ENCODE data around the gene CHD6. TPM values are rescaled to one million over a fixed set of nuclear protein-coding genes. Genes with fewer than 3 reads are reported as not detected.

Gene CHD6
- total and polyA plus RNA-seq, 2 donors: 11.8 to 45.7 TPM

- no peak for DNase-seq (ENCODE audit: low read depth in 6 of 9, low spot score in 9 of 9)
- 97% methylated on average over 5 of the region's 5 CpGs for WGBS
- peaks cover 1 to 10% of the 10 kb centered on the region in 2 donors for H3K9me3 ChIP-seq (ENCODE audit: control insufficient read depth in 2 of 2, insufficient read depth in 1 of 2, low read length in 1 of 2)
- no peak overlapping the region for H3K4me3 ChIP-seq (ENCODE audit: low read length in 2 of 2)
- H3K36me3 ChIP-seq (ENCODE audit: control insufficient read depth in 2 of 2, insufficient read depth in 2 of 2, low read length in 1 of 2): no peaks in the 10 kb centered on the region
- H3K27ac ChIP-seq (ENCODE audit: low read depth in 1 of 2, low read length in 1 of 2): no peak overlapping the region
- H3K27me3 ChIP-seq (ENCODE audit: control insufficient read depth in 2 of 2, insufficient read depth in 1 of 2, low read length in 1 of 2): peaks cover 0 to 32% of the 10 kb centered on the region in 2 donors
- no peaks in the 10 kb centered on the region for H3K4me1 ChIP-seq (ENCODE audit: control insufficient read depth in 2 of 2, insufficient read depth in 2 of 2, low read length in 2 of 2)
Observed at GRCh38 chr20:41376349-41376748, 241.8 kb downstream of the CHD6 start.

- H3K4me1 ChIP-seq (ENCODE audit: control insufficient read depth in 2 of 2, insufficient read depth in 2 of 2, low read length in 2 of 2): no peaks in the 10 kb centered on the region
- no peak for DNase-seq (ENCODE audit: low read depth in 6 of 9, low spot score in 9 of 9)
- WGBS: 85% methylated on average over 9 of the region's 9 CpGs
- no peaks in the 10 kb centered on the region for H3K36me3 ChIP-seq (ENCODE audit: control insufficient read depth in 2 of 2, insufficient read depth in 2 of 2, low read length in 1 of 2)
- no peak overlapping the region for H3K27ac ChIP-seq (ENCODE audit: low read depth in 1 of 2, low read length in 1 of 2)
- peaks cover 1 to 13% of the 10 kb centered on the region in 2 donors for H3K9me3 ChIP-seq (ENCODE audit: control insufficient read depth in 2 of 2, insufficient read depth in 1 of 2, low read length in 1 of 2)
- H3K4me3 ChIP-seq (ENCODE audit: low read length in 2 of 2): no peak overlapping the region
- peaks cover 0 to 31% of the 10 kb centered on the region in 2 donors for H3K27me3 ChIP-seq (ENCODE audit: control insufficient read depth in 2 of 2, insufficient read depth in 1 of 2, low read length in 1 of 2)
Observed at GRCh38 chr20:41375846-41376245, 242.3 kb downstream of the CHD6 start.

- H3K36me3 ChIP-seq (ENCODE audit: control insufficient read depth in 2 of 2, insufficient read depth in 2 of 2, low read length in 1 of 2): no peaks in the 10 kb centered on the region
- DNase-seq (ENCODE audit: low read depth in 6 of 9, low spot score in 9 of 9): no peak
- H3K9me3 ChIP-seq (ENCODE audit: control insufficient read depth in 2 of 2, insufficient read depth in 1 of 2, low read length in 1 of 2): peaks cover 1 to 13% of the 10 kb centered on the region in 2 donors
- no peak overlapping the region for H3K27ac ChIP-seq (ENCODE audit: low read depth in 1 of 2, low read length in 1 of 2)
- H3K4me3 ChIP-seq (ENCODE audit: low read length in 2 of 2): no peak overlapping the region
- H3K27me3 ChIP-seq (ENCODE audit: control insufficient read depth in 2 of 2, insufficient read depth in 1 of 2, low read length in 1 of 2): peaks cover 0 to 27% of the 10 kb centered on the region in 2 donors
- H3K4me1 ChIP-seq (ENCODE audit: control insufficient read depth in 2 of 2, insufficient read depth in 2 of 2, low read length in 2 of 2): no peaks in the 10 kb centered on the region
- WGBS: 91% methylated on average over 9 of the region's 9 CpGs
Observed at GRCh38 chr20:41373931-41374920, 244.0 kb downstream of the CHD6 start.

GRCh38 chr20:41373251-41373783, 244.9 kb downstream of the CHD6 start:
- Histone ChIP-seq H3K36me3 (ENCODE audit: control insufficient read depth in 2 of 2, insufficient read depth in 2 of 2, low read length in 1 of 2) (no peaks in the 10 kb centered on the region), H3K4me3 (ENCODE audit: low read length in 2 of 2) (no peak overlapping the region), H3K4me1 (ENCODE audit: control insufficient read depth in 2 of 2, insufficient read depth in 2 of 2, low read length in 2 of 2) (no peaks in the 10 kb centered on the region), H3K27me3 (ENCODE audit: control insufficient read depth in 2 of 2, insufficient read depth in 1 of 2, low read length in 1 of 2) (peaks cover 0 to 31% of the 10 kb centered on the region in 2 donors), H3K27ac (ENCODE audit: low read depth in 1 of 2, low read length in 1 of 2) (no peak overlapping the region), H3K9me3 (ENCODE audit: control insufficient read depth in 2 of 2, insufficient read depth in 1 of 2, low read length in 1 of 2) (peaks cover 1 to 13% of the 10 kb centered on the region in 2 donors)
- 89% methylated on average over 11 of the region's 11 CpGs for WGBS
- no peak for DNase-seq (ENCODE audit: low read depth in 6 of 9, low spot score in 9 of 9)

DNA sequence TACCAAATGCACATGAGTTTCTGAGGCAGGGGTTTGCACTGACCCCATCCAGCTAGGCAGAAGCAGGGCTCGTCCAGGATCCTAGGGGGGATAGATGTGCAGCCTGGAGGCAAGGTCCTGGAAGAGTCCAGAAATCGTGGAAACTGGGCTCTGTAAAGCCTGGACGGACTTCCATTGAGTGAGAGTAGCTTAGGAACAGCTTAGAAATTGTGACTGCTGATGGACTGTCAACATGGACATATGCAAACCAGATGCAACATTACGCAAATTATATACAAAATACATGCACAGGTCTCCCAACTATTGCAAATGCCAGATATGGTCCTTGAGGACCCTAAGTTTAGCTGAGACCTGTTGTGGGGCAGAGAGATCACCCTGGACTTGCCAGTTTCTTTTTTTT, 246.8 kb downstream of the CHD6 start:
- no peaks in the 10 kb centered on the region for H3K36me3 ChIP-seq (ENCODE audit: control insufficient read depth in 2 of 2, insufficient read depth in 2 of 2, low read length in 1 of 2)
- peaks cover 16 to 40% of the 10 kb centered on the region in 2 donors for H3K27me3 ChIP-seq (ENCODE audit: control insufficient read depth in 2 of 2, insufficient read depth in 1 of 2, low read length in 1 of 2)
- peaks cover 1 to 13% of the 10 kb centered on the region in 2 donors for H3K9me3 ChIP-seq (ENCODE audit: control insufficient read depth in 2 of 2, insufficient read depth in 1 of 2, low read length in 1 of 2)
- H3K4me1 ChIP-seq (ENCODE audit: control insufficient read depth in 2 of 2, insufficient read depth in 2 of 2, low read length in 2 of 2): no peaks in the 10 kb centered on the region
- no peak overlapping the region for H3K4me3 ChIP-seq (ENCODE audit: low read length in 2 of 2)
- no peak overlapping the region for H3K27ac ChIP-seq (ENCODE audit: low read depth in 1 of 2, low read length in 1 of 2)
- DNase-seq (ENCODE audit: low read depth in 6 of 9, low spot score in 9 of 9): no peak
- 93% methylated on average over 4 of the region's 4 CpGs for WGBS

GRCh38 chr20:41370176-41370575, 248.0 kb downstream of the CHD6 start:
- no peak overlapping the region for H3K4me3 ChIP-seq (ENCODE audit: low read length in 2 of 2)
- no peaks in the 10 kb centered on the region for H3K4me1 ChIP-seq (ENCODE audit: control insufficient read depth in 2 of 2, insufficient read depth in 2 of 2, low read length in 2 of 2)
- peaks cover 1 to 13% of the 10 kb centered on the region in 2 donors for H3K9me3 ChIP-seq (ENCODE audit: control insufficient read depth in 2 of 2, insufficient read depth in 1 of 2, low read length in 1 of 2)
- peaks cover 28 to 44% of the 10 kb centered on the region in 2 donors for H3K27me3 ChIP-seq (ENCODE audit: control insufficient read depth in 2 of 2, insufficient read depth in 1 of 2, low read length in 1 of 2)
- DNase-seq (ENCODE audit: low read depth in 6 of 9, low spot score in 9 of 9): no peak
- 92% methylated on average over 5 of the region's 5 CpGs for WGBS
- H3K36me3 ChIP-seq (ENCODE audit: control insufficient read depth in 2 of 2, insufficient read depth in 2 of 2, low read length in 1 of 2): no peaks in the 10 kb centered on the region
- no peak overlapping the region for H3K27ac ChIP-seq (ENCODE audit: low read depth in 1 of 2, low read length in 1 of 2)

GRCh38 chr20:41369673-41370072, 248.5 kb downstream of the CHD6 start:
- WGBS: 80% methylated on average over 2 of the region's 2 CpGs
- DNase-seq (ENCODE audit: low read depth in 6 of 9, low spot score in 9 of 9): no peak
- peaks cover 1 to 13% of the 10 kb centered on the region in 2 donors for H3K9me3 ChIP-seq (ENCODE audit: control insufficient read depth in 2 of 2, insufficient read depth in 1 of 2, low read length in 1 of 2)
- no peak overlapping the region for H3K4me3 ChIP-seq (ENCODE audit: low read length in 2 of 2)
- peaks cover 33 to 49% of the 10 kb centered on the region in 2 donors for H3K27me3 ChIP-seq (ENCODE audit: control insufficient read depth in 2 of 2, insufficient read depth in 1 of 2, low read length in 1 of 2)
- no peak overlapping the region for H3K27ac ChIP-seq (ENCODE audit: low read depth in 1 of 2, low read length in 1 of 2)
- no peaks in the 10 kb centered on the region for H3K36me3 ChIP-seq (ENCODE audit: control insufficient read depth in 2 of 2, insufficient read depth in 2 of 2, low read length in 1 of 2)
- no peaks in the 10 kb centered on the region for H3K4me1 ChIP-seq (ENCODE audit: control insufficient read depth in 2 of 2, insufficient read depth in 2 of 2, low read length in 2 of 2)

GRCh38 chr20:41367956-41368355, 250.2 kb downstream of the CHD6 start:
- Histone ChIP-seq H3K4me1 (ENCODE audit: control insufficient read depth in 2 of 2, insufficient read depth in 2 of 2, low read length in 2 of 2) (no peaks in the 10 kb centered on the region), H3K9me3 (ENCODE audit: control insufficient read depth in 2 of 2, insufficient read depth in 1 of 2, low read length in 1 of 2) (peaks cover 1 to 13% of the 10 kb centered on the region in 2 donors), H3K4me3 (ENCODE audit: low read length in 2 of 2) (no peak overlapping the region), H3K27me3 (ENCODE audit: control insufficient read depth in 2 of 2, insufficient read depth in 1 of 2, low read length in 1 of 2) (peaks cover 38 to 55% of the 10 kb centered on the region in 2 donors), H3K27ac (ENCODE audit: low read depth in 1 of 2, low read length in 1 of 2) (no peak overlapping the region), H3K36me3 (ENCODE audit: control insufficient read depth in 2 of 2, insufficient read depth in 2 of 2, low read length in 1 of 2) (no peaks in the 10 kb centered on the region)
- WGBS: 90% methylated on average over 3 of the region's 3 CpGs
- DNase-seq (ENCODE audit: low read depth in 6 of 9, low spot score in 9 of 9): no peak

- H3K9me3 ChIP-seq (ENCODE audit: control insufficient read depth in 2 of 2, insufficient read depth in 1 of 2, low read length in 1 of 2): peaks cover 1 to 13% of the 10 kb centered on the region in 2 donors
- H3K4me1 ChIP-seq (ENCODE audit: control insufficient read depth in 2 of 2, insufficient read depth in 2 of 2, low read length in 2 of 2): no peaks in the 10 kb centered on the region
- no peak overlapping the region for H3K4me3 ChIP-seq (ENCODE audit: low read length in 2 of 2)
- no peak for DNase-seq (ENCODE audit: low read depth in 6 of 9, low spot score in 9 of 9)
- H3K27me3 ChIP-seq (ENCODE audit: control insufficient read depth in 2 of 2, insufficient read depth in 1 of 2, low read length in 1 of 2): peaks cover 38 to 55% of the 10 kb centered on the region in 2 donors
- H3K36me3 ChIP-seq (ENCODE audit: control insufficient read depth in 2 of 2, insufficient read depth in 2 of 2, low read length in 1 of 2): no peaks in the 10 kb centered on the region
- 51% methylated on average over 13 of the region's 13 CpGs for WGBS
- H3K27ac ChIP-seq (ENCODE audit: low read depth in 1 of 2, low read length in 1 of 2): no peak overlapping the region
Observed at GRCh38 chr20:41367393-41367695, 250.8 kb downstream of the CHD6 start.
